HL-60 (cell line): ENCODE measurements around the gene C6orf47.

Experiments used
- DNase-seq, 2 experiments: peaks; one replicate each; pipeline ENCODE4 v3.0.0-alpha.2; 2010 to 2020; ENCODE audit warnings: low read depth in 1 of 2, low spot score in 1 of 2
- H3K27ac ChIP-seq: fragments of 250-450 bp; sonication (Bioruptor Pico); replicated peaks from 2 replicates; pipeline ENCODE4 v1.5.1; 2020; ENCODE audit warnings: mild to moderate bottlenecking, moderate library complexity
- H3K27me3 ChIP-seq: fragments of 250-450 bp; sonication (Bioruptor Pico); 2 replicates; pipeline ENCODE4 v1.5.1; 2021; ENCODE audit warnings: mild to moderate bottlenecking, moderate library complexity; ENCODE audit not compliant: insufficient read depth, poor library complexity, severe bottlenecking
- H3K4me3 ChIP-seq: replicated peaks from 2 replicates; pipeline ENCODE4 v1.5.1; 2011; ENCODE audit warnings: mild to moderate bottlenecking, control low read depth, low read length; ENCODE audit not compliant: insufficient read depth
- GABPA ChIP-seq: IDR thresholded peaks from 2 replicates; pipeline ENCODE4 v1.6.1; 2012; ENCODE audit warnings: low read depth
- POLR2AphosphoS5 ChIP-seq: IDR thresholded peaks from 2 replicates; pipeline ENCODE4 v1.6.1; 2012; ENCODE audit warnings: low read depth
- SPI1 ChIP-seq: IDR thresholded peaks from 2 replicates; pipeline ENCODE4 v1.6.1; 2012; ENCODE audit warnings: low read depth, mild to moderate bottlenecking, borderline replicate concordance
- TF ChIP-seq, protein P1 (sequence below): IDR thresholded peaks from 2 replicates; pipeline ENCODE4 v1.6.1; 2012; ENCODE audit warnings: low read depth; ENCODE audit not compliant: insufficient replicate concordance
- TF ChIP-seq, protein P2 (sequence below): IDR thresholded peaks from one replicate; pipeline ENCODE4 v1.5.1; 2011; ENCODE audit warnings: low read length, control low read depth, inconsistent platforms; ENCODE audit not compliant: insufficient read depth

Gene C6orf47

DNA sequence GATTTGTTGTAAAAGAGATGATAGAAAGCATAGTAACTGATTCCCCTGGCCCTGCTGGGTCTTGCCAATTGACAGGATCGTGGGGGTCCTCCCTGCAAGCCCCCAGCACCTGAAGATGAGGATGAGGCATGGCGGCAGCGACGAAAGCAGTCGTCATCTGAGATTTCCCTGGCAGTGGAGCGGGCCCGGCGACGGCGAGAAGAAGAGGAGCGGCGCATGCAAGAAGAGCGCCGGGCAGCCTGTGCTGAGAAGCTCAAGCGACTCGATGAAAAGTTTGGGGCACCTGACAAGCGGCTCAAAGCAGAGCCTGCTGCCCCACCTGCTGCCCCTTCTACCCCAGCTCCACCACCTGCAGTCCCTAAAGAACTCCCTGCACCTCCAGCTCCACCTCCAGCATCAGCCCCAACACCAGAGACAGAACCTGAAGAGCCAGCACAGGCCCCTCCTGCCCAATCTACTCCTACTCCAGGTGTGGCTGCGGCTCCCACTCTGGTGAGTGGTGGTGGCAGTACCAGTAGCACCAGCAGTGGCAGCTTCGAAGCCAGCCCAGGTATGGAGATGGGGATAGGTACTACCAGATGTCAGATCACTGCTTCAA, 32.8 kb downstream of the C6orf47 start:
- Histone ChIP-seq H3K4me3 (no peak overlapping the region), H3K27me3 (no peaks in the 10 kb centered on the region), H3K27ac (no peak overlapping the region)
- DNase-seq = no peak
- TF ChIP-seq, protein P1, sequence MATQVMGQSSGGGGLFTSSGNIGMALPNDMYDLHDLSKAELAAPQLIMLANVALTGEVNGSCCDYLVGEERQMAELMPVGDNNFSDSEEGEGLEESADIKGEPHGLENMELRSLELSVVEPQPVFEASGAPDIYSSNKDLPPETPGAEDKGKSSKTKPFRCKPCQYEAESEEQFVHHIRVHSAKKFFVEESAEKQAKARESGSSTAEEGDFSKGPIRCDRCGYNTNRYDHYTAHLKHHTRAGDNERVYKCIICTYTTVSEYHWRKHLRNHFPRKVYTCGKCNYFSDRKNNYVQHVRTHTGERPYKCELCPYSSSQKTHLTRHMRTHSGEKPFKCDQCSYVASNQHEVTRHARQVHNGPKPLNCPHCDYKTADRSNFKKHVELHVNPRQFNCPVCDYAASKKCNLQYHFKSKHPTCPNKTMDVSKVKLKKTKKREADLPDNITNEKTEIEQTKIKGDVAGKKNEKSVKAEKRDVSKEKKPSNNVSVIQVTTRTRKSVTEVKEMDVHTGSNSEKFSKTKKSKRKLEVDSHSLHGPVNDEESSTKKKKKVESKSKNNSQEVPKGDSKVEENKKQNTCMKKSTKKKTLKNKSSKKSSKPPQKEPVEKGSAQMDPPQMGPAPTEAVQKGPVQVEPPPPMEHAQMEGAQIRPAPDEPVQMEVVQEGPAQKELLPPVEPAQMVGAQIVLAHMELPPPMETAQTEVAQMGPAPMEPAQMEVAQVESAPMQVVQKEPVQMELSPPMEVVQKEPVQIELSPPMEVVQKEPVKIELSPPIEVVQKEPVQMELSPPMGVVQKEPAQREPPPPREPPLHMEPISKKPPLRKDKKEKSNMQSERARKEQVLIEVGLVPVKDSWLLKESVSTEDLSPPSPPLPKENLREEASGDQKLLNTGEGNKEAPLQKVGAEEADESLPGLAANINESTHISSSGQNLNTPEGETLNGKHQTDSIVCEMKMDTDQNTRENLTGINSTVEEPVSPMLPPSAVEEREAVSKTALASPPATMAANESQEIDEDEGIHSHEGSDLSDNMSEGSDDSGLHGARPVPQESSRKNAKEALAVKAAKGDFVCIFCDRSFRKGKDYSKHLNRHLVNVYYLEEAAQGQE = no peak
- TF ChIP-seq GABPA = no peak
- TF ChIP-seq, protein P2, sequence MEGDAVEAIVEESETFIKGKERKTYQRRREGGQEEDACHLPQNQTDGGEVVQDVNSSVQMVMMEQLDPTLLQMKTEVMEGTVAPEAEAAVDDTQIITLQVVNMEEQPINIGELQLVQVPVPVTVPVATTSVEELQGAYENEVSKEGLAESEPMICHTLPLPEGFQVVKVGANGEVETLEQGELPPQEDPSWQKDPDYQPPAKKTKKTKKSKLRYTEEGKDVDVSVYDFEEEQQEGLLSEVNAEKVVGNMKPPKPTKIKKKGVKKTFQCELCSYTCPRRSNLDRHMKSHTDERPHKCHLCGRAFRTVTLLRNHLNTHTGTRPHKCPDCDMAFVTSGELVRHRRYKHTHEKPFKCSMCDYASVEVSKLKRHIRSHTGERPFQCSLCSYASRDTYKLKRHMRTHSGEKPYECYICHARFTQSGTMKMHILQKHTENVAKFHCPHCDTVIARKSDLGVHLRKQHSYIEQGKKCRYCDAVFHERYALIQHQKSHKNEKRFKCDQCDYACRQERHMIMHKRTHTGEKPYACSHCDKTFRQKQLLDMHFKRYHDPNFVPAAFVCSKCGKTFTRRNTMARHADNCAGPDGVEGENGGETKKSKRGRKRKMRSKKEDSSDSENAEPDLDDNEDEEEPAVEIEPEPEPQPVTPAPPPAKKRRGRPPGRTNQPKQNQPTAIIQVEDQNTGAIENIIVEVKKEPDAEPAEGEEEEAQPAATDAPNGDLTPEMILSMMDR = no peak
- no peak for TF ChIP-seq SPI1
- TF ChIP-seq POLR2AphosphoS5 = no peak; the same call in 1 of the 2 replicates

DNA sequence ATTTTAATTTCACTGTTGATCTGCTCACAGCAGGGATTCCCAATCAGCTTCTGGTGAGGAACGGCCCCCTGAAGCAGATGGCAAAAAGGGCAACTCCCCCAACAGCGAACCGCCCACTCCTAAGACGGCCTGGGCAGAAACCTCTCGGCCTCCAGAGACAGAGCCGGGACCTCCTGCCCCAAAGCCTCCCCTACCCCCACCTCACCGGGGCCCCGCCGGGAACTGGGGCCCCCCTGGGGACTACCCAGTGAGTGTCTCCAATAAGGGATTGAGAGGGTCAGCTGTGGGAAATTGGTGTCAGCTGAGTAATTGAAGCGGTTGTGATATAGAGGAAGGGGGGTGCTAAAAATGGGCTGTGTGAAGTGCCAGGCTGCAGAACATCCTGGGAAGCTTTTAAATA, 33.6 kb downstream of the C6orf47 start:
- Histone ChIP-seq H3K27me3 (no peaks in the 10 kb centered on the region), H3K4me3 (no peak overlapping the region), H3K27ac (no peak overlapping the region)
- no peak for DNase-seq
- TF ChIP-seq POLR2AphosphoS5 (no peak), GABPA (no peak), SPI1 (no peak)
- TF ChIP-seq, protein P2 = no peak
- TF ChIP-seq, protein P1 = no peak

DNA sequence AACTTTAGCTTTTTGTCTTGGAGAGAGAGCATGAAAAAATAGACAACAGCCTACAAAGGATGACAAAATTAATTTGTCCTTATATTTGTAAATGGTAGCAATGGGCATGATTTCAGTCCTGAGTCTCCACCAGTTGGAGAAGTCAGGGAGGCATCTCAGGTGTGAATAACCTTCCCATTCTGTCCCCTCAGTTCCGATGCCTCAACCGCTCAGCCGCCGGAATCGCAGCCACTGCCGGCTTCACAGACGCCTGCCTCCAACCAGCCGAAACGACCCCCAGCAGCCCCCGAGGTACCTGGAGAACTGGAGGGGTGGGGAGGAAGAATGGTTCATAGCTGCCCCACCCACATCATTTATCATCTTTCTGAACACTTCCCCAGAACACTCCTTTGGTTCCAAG, 36.5 kb downstream of the C6orf47 start:
- H3K27ac ChIP-seq = no peak overlapping the region
- TF ChIP-seq GABPA (no peak), POLR2AphosphoS5 (no peak)
- TF ChIP-seq, protein P2 = no peak
- TF ChIP-seq, protein P1 = no peak

More for the DNA sequence above, 36.5 kb downstream of the C6orf47 start:
- no peak for DNase-seq
- Histone ChIP-seq H3K27me3 (no peaks in the 10 kb centered on the region), H3K4me3 (no peak overlapping the region)
